IMR-90 (cell line): ENCODE measurements around the gene NAA11. TPM values are rescaled to one million over a fixed set of nuclear protein-coding genes. Genes with fewer than 3 reads are reported as not detected.

Experiments
- ATAC-seq: fragments of 200-7000 bp; cut with Tn5 transposase; 2 replicates; pipeline ENCODE4 v1.9.1; 2020; ENCODE audit warnings: low read depth, mild to moderate bottlenecking, moderate library complexity
- BruUV-seq: library from RNA; stranded (reverse); fragments of 400-500 nt; replicated peaks from 2 replicates; lab custom pipeline; 2021; lab: Mats Ljungman, UMichigan
- CTCF ChIA-PET: fragments of 300-600 bp; formaldehyde crosslinking; extraction: SDS; loops from one replicate; lab custom pipeline; 2021; ENCODE audit warnings: antibody characterized with exemption; lab: Yijun Ruan, JAX
- POLR2A ChIA-PET: fragments of 300-600 bp; sonication (Branson Sonifier 250); formaldehyde crosslinking; loops from one replicate; lab custom pipeline; 2022; ENCODE audit warnings: antibody characterized with exemption; ENCODE audit not compliant: unreplicated experiment; lab: Charles Lee
- DNase-seq: peaks from one replicate; pipeline ENCODE4 v3.0.0; 2013
- H2AFZ ChIP-seq: replicated peaks from 2 replicates; pipeline ENCODE3; 2013; ENCODE audit warnings: low read length, mild to moderate bottlenecking; ENCODE audit not compliant: poor library complexity
- H2AK5ac ChIP-seq: 2 replicates; pipeline ENCODE4 v1.6.1; 2013; ENCODE audit warnings: low read depth, low read length, inconsistent platforms
- H2AK9ac ChIP-seq: replicated peaks from 2 replicates; pipeline ENCODE3; 2013; ENCODE audit warnings: mild to moderate bottlenecking, low read depth, low read length, moderate library complexity; ENCODE audit not compliant: poor library complexity
- H2BK120ac ChIP-seq: 2 replicates; pipeline ENCODE4 v1.6.1; 2013; ENCODE audit warnings: low read depth, low read length, inconsistent platforms
- H2BK15ac ChIP-seq: 3 replicates; pipeline ENCODE4 v1.6.1; 2013; ENCODE audit warnings: low read depth, low read length, inconsistent platforms
- H2BK20ac ChIP-seq: 2 replicates; pipeline ENCODE4 v1.6.1; 2013; ENCODE audit warnings: low read depth, mild to moderate bottlenecking, inconsistent platforms, low read length, moderate library complexity
- H2BK5ac ChIP-seq: 2 replicates; pipeline ENCODE4 v1.6.1; 2013; ENCODE audit warnings: mild to moderate bottlenecking, low read depth, low read length, inconsistent platforms; ENCODE audit not compliant: poor library complexity, severe bottlenecking
- H3K14ac ChIP-seq: replicated peaks from 2 replicates; pipeline ENCODE4 v1.6.1; 2013; ENCODE audit warnings: low read depth, low read length, inconsistent platforms
- H3K18ac ChIP-seq: 2 replicates; pipeline ENCODE4 v1.6.1; 2013; ENCODE audit warnings: low read depth, low read length, control low read depth
- H3K23ac ChIP-seq: 2 replicates; pipeline ENCODE4 v1.6.1; 2013; ENCODE audit warnings: low read depth, low read length, inconsistent platforms
- H3K27ac ChIP-seq: 2 replicates; pipeline ENCODE4 v1.5.1; 2013; ENCODE audit warnings: mild to moderate bottlenecking, control low read depth, low read length; ENCODE audit not compliant: insufficient read depth
- H3K27me3 ChIP-seq: 2 replicates; pipeline ENCODE4 v1.6.1; 2013; ENCODE audit warnings: low read length; ENCODE audit not compliant: control insufficient read depth, insufficient read depth
- H3K36me3 ChIP-seq: 2 replicates; pipeline ENCODE4 v1.6.1; 2013; ENCODE audit warnings: low read length, mixed read lengths; ENCODE audit not compliant: control insufficient read depth, insufficient read depth
- H3K4ac ChIP-seq: 2 replicates; pipeline ENCODE4 v1.6.1; 2013; ENCODE audit warnings: low read depth, low read length, inconsistent platforms
- H3K4me1 ChIP-seq: 2 replicates; pipeline ENCODE4 v1.6.1; 2013; ENCODE audit warnings: low read length, mixed read lengths; ENCODE audit not compliant: control insufficient read depth, insufficient read depth
- H3K4me2 ChIP-seq: 2 replicates; pipeline ENCODE4 v1.6.1; 2013; ENCODE audit warnings: low read depth, mild to moderate bottlenecking, control low read depth, low read length, moderate library complexity
- H3K4me3 ChIP-seq: 2 replicates; pipeline ENCODE4 v1.5.1; 2013; ENCODE audit warnings: low read depth, mild to moderate bottlenecking, control low read depth, low read length, moderate library complexity; ENCODE audit not compliant: insufficient read depth
- H3K56ac ChIP-seq: 2 replicates; pipeline ENCODE4 v1.6.1; 2013; ENCODE audit warnings: low read length, inconsistent platforms; ENCODE audit not compliant: insufficient read depth; ENCODE audit errors: extremely low read depth
- H3K79me1 ChIP-seq, 2 experiments: 2 replicates each; pipeline ENCODE4 v1.6.1; 2013; ENCODE audit warnings: low read length in 2 of 2, inconsistent platforms in 1 of 2, low read depth in 1 of 2
- H3K9ac ChIP-seq: 2 replicates; pipeline ENCODE4 v1.6.1; 2013; ENCODE audit warnings: low read depth, low read length, control low read depth
- H3K9me1 ChIP-seq: 2 replicates; pipeline ENCODE4 v1.6.1; 2013; ENCODE audit warnings: low read length, inconsistent platforms; ENCODE audit not compliant: insufficient read depth
- H3K9me3 ChIP-seq: 2 replicates; pipeline ENCODE4 v1.6.1; 2013; ENCODE audit warnings: low read length; ENCODE audit not compliant: control insufficient read depth, insufficient read depth
- H4K20me1 ChIP-seq: 2 replicates; pipeline ENCODE4 v1.6.1; 2013; ENCODE audit warnings: low read length, inconsistent platforms; ENCODE audit not compliant: insufficient read depth
- H4K5ac ChIP-seq: 2 replicates; pipeline ENCODE4 v1.6.1; 2013; ENCODE audit warnings: mild to moderate bottlenecking, low read depth, low read length, control low read depth
- H4K8ac ChIP-seq, 2 experiments: 2 replicates each; pipeline ENCODE4 v1.6.1; 2013; ENCODE audit warnings: low read depth in 2 of 2, low read length in 2 of 2, control low read depth in 1 of 2, inconsistent platforms in 1 of 2
- H4K91ac ChIP-seq: 2 replicates; pipeline ENCODE4 v1.6.1; 2013; ENCODE audit warnings: low read depth, low read length, inconsistent platforms; ENCODE audit not compliant: insufficient read depth
- BHLHE40 ChIP-seq: fragments of 150-350 bp; IDR thresholded peaks from 2 replicates; pipeline ENCODE4 v1.6.1; 2016; ENCODE audit warnings: mild to moderate bottlenecking, low read depth, low read length
- CHD1 ChIP-seq: IDR thresholded peaks from 2 replicates; pipeline ENCODE4 v1.6.1; 2012; ENCODE audit warnings: low read depth, low read length, improper control_type of control experiment
- MAFK ChIP-seq: IDR thresholded peaks from 2 replicates; pipeline ENCODE4 v1.6.1; 2012; ENCODE audit warnings: low read depth, low read length, improper control_type of control experiment
- MAZ ChIP-seq: IDR thresholded peaks from 2 replicates; pipeline ENCODE4 v1.6.1; 2012; ENCODE audit warnings: low read depth, mild to moderate bottlenecking, low read length, improper control_type of control experiment, moderate library complexity, borderline replicate concordance
- MXI1 ChIP-seq: IDR thresholded peaks from 2 replicates; pipeline ENCODE4 v1.6.1; 2012; ENCODE audit warnings: low read depth, mild to moderate bottlenecking, low read length, moderate library complexity, borderline replicate concordance
- NFE2L2 ChIP-seq: fragments of 150-350 bp; IDR thresholded peaks from 2 replicates; pipeline ENCODE4 v1.6.1; 2016; ENCODE audit warnings: low read depth, mild to moderate bottlenecking, low read length
- POLR2A ChIP-seq: IDR thresholded peaks from 2 replicates; pipeline ENCODE4 v1.6.1; 2012; ENCODE audit warnings: mild to moderate bottlenecking, low read depth, low read length
- RAD21 ChIP-seq: IDR thresholded peaks from 2 replicates; pipeline ENCODE4 v1.6.1; 2012; ENCODE audit warnings: low read length, improper control_type of control experiment
- RCOR1 ChIP-seq: IDR thresholded peaks from 2 replicates; pipeline ENCODE4 v1.6.1; 2012; ENCODE audit warnings: mild to moderate bottlenecking, low read length, improper control_type of control experiment; ENCODE audit not compliant: insufficient replicate concordance
- RFX5 ChIP-seq: IDR thresholded peaks from 2 replicates; pipeline ENCODE4 v1.8.0; 2012; ENCODE audit warnings: low read depth, mild to moderate bottlenecking, low read length, moderate library complexity
- USF2 ChIP-seq: fragments of 150-350 bp; IDR thresholded peaks from 2 replicates; pipeline ENCODE4 v1.6.1; 2017; ENCODE audit warnings: mild to moderate bottlenecking, antibody characterized with exemption, low read length, low read depth
- WGBS, 2 experiments: methylation state at CpG; one replicate each; pipeline versions ENCODE4 v1.1.5 to v1.1.7; 2013; ENCODE audit warnings: missing lambda C conversion rate in 2 of 2; ENCODE audit not compliant: insufficient read length in 1 of 2; ENCODE audit errors: extremely low coverage in 2 of 2; 5-methylcytosine and 5-hydroxymethylcytosine counted together
- dilution Hi-C: fragments of 300-500 bp; cut with HindIII; formaldehyde crosslinking; loops from one replicate; pipeline ENCODE4 v1.14.3; 2018; ENCODE audit warnings: low sequenced_read_pairs; ENCODE audit not compliant: unreplicated experiment
- in situ Hi-C: fragments of 300-500 bp; cut with MboI; formaldehyde crosslinking; loops from 3 replicates; pipeline ENCODE4 v1.14.3; 2019; ENCODE audit warnings: low sequenced_read_pairs, inconsistent platforms, mixed read lengths
- intact Hi-C: fragments of 100-400 bp; cut with micrococcal nuclease; formaldehyde crosslinking; loops from 2 replicates; pipeline ENCODE4 v1.10.0; 2022
- polyA plus RNA-seq, 3 experiments: library from polyadenylated mRNA; depleted of rRNA; stranded (reverse); fragments of >200 nt; gene quantifications; 2 replicates each; pipeline ENCODE4 v1.2.3, GENCODE V29; 2012; ENCODE audit warnings: low replicate concordance in 1 of 3
- total RNA-seq: library from RNA; depleted of rRNA; stranded (reverse); fragments of >200 nt; gene quantifications from 2 replicates; pipeline ENCODE4 v1.2.3, GENCODE V29; 2012
- TF ChIP-seq, protein P1 (sequence below): conservative IDR thresholded peaks from 2 replicates; pipeline ENCODE4 v1.5.1; 2012; ENCODE audit warnings: mild to moderate bottlenecking, low read depth, low read length, improper control_type of control experiment

The NAA11 gene
- total and polyA plus RNA-seq, 2 of the 4 experiments (the other 2 are of a cell fraction) = not detected

GRCh38 chr4:79272761-79273160, 53.1 kb downstream of the NAA11 start:
- Histone ChIP-seq H3K79me1 (no peaks in the 10 kb centered on the region), H3K4me2 (no peak overlapping the region), H3K23ac (no peak overlapping the region), H4K5ac (no peak overlapping the region), H3K4me1 (no peaks in the 10 kb centered on the region), H2BK5ac (no peak overlapping the region), H2AK9ac (no peak overlapping the region), H2BK20ac (no peak overlapping the region), H3K36me3 (no peaks in the 10 kb centered on the region), H3K18ac (no peak overlapping the region), H3K27ac (no peak overlapping the region), H3K9me1 (no peaks in the 10 kb centered on the region), H3K4ac (no peak overlapping the region), H3K9me3 (no peaks in the 10 kb centered on the region), H2BK15ac (no peak overlapping the region), H2AFZ (no peak overlapping the region), H3K27me3 (no peaks in the 10 kb centered on the region), H4K91ac (no peak overlapping the region), H2AK5ac (no peak overlapping the region), H4K8ac (no peak overlapping the region), H2BK120ac (no peak overlapping the region), H3K56ac (no peak overlapping the region), H3K14ac (no peak overlapping the region), H4K20me1 (no peaks in the 10 kb centered on the region), H3K9ac (no peak overlapping the region), H3K4me3 (no peak overlapping the region)
- no CpG with 5 or more reads among the region's 4 CpGs for WGBS, 2 experiments
- dilution Hi-C loops (no loop called here), in situ Hi-C loops (no loop called here), intact Hi-C loops (no loop called here)
- no peak for DNase-seq
- ChIA-PET CTCF (no interaction called here), POLR2A (no interaction called here)
- BruUV-seq = no TSS peak
- no peak for ATAC-seq
- TF ChIP-seq MAFK (no peak), RCOR1 (no peak), MAZ (no peak), BHLHE40 (no peak), RFX5 (no peak), POLR2A (no peak), NFE2L2 (no peak), MXI1 (no peak), RAD21 (no peak), CHD1 (no peak), USF2 (no peak)
- TF ChIP-seq, protein P1, sequence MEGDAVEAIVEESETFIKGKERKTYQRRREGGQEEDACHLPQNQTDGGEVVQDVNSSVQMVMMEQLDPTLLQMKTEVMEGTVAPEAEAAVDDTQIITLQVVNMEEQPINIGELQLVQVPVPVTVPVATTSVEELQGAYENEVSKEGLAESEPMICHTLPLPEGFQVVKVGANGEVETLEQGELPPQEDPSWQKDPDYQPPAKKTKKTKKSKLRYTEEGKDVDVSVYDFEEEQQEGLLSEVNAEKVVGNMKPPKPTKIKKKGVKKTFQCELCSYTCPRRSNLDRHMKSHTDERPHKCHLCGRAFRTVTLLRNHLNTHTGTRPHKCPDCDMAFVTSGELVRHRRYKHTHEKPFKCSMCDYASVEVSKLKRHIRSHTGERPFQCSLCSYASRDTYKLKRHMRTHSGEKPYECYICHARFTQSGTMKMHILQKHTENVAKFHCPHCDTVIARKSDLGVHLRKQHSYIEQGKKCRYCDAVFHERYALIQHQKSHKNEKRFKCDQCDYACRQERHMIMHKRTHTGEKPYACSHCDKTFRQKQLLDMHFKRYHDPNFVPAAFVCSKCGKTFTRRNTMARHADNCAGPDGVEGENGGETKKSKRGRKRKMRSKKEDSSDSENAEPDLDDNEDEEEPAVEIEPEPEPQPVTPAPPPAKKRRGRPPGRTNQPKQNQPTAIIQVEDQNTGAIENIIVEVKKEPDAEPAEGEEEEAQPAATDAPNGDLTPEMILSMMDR = no peak
